Measurements from ENCODE around the gene KIF26A.

- no peak for TF ChIP-seq CTCF (IDR thresholded peaks at IDR 0.05)
- TF ChIP-seq POLR2A (IDR thresholded peaks at IDR 0.05; ENCODE audit: low read depth) = no peak
- no peak for TF ChIP-seq POLR2AphosphoS5 (IDR thresholded peaks at IDR 0.05)
- TF ChIP-seq EP300 (IDR thresholded peaks at IDR 0.05) = no peak
Observed at GRCh38 chr14:104169005-104169698, 30.8 kb downstream of the KIF26A start.

Measured in esophagus muscularis mucosa (tissue), 4 donors.